IgD-negative memory B cell (primary cell): ENCODE data around the gene B3GAT1. TPM values are rescaled to one million over a fixed set of nuclear protein-coding genes. Genes with fewer than 3 reads are reported as not detected.

Experiments used
- H3K27ac Mint-ChIP-seq, 3 donors: one replicate each; pipeline ENCODE4 v1.8.0; 2020 to 2022; ENCODE audit warnings: mild to moderate bottlenecking in 3 of 3, mixed read lengths in 3 of 3, moderate library complexity in 1 of 3
- H3K27me3 Mint-ChIP-seq: one replicate; pipeline ENCODE4 v1.8.0; 2021; ENCODE audit warnings: mixed read lengths
- H3K36me3 Mint-ChIP-seq: one replicate; pipeline ENCODE4 v1.8.0; 2020; ENCODE audit warnings: mild to moderate bottlenecking, mixed read lengths
- H3K4me1 Mint-ChIP-seq, 3 donors: one replicate each; pipeline ENCODE4 v1.8.0; 2020 to 2022; ENCODE audit warnings: mixed read lengths in 3 of 3, mild to moderate bottlenecking in 1 of 3
- H3K4me3 Mint-ChIP-seq, 4 donors: one replicate each; pipeline ENCODE4 v1.8.0; 2020 to 2022; ENCODE audit warnings: mild to moderate bottlenecking in 4 of 4, mixed read lengths in 4 of 4, moderate library complexity in 3 of 4
- H3K9me3 Mint-ChIP-seq, 3 donors: one replicate each; pipeline ENCODE4 v1.8.0; 2020 to 2021; ENCODE audit warnings: mixed read lengths in 3 of 3, mild to moderate bottlenecking in 1 of 3
- polyA plus RNA-seq: library from polyadenylated mRNA; unstranded; fragments of 300-500 nt; fragmentation: Illumina TruSeq; gene quantifications from one replicate; pipeline ENCODE4 v1.2.3, GENCODE V29; 2021

Gene B3GAT1
- polyA plus RNA-seq, 1 donor from 2014 or later: not detected

- H3K36me3 Mint-ChIP-seq: no peaks in the 10 kb centered on the region
- no peak overlapping the region for H3K27ac Mint-ChIP-seq
- no peak overlapping the region for H3K4me3 Mint-ChIP-seq
- no peaks in the 10 kb centered on the region for H3K4me1 Mint-ChIP-seq
- no peaks in the 10 kb centered on the region for H3K9me3 Mint-ChIP-seq
- H3K27me3 Mint-ChIP-seq: peaks cover 4% of the 10 kb centered on the region
These were observed 42.2 kb downstream of the B3GAT1 start for GRCh38 chr11:134369656-134370525.

- Mint-ChIP-seq H3K27me3 (peaks cover 4% of the 10 kb centered on the region), H3K4me3 (no peak overlapping the region), H3K27ac (no peak overlapping the region), H3K9me3 (no peaks in the 10 kb centered on the region), H3K36me3 (no peaks in the 10 kb centered on the region), H3K4me1 (no peaks in the 10 kb centered on the region)
These were observed 44.3 kb downstream of the B3GAT1 start for GRCh38 chr11:134367781-134368180.

- Mint-ChIP-seq H3K4me1 (peaks cover 0 to 3% (median 0%) of the 10 kb centered on the region in 3 donors), H3K27ac (no peak overlapping the region), H3K9me3 (no peaks in the 10 kb centered on the region), H3K4me3 (no peak overlapping the region), H3K27me3 (peaks cover 4% of the 10 kb centered on the region), H3K36me3 (no peaks in the 10 kb centered on the region)
These were observed 45.8 kb downstream of the B3GAT1 start for GRCh38 chr11:134366254-134366653.

- H3K4me3 Mint-ChIP-seq: no peak overlapping the region
- H3K36me3 Mint-ChIP-seq: no peaks in the 10 kb centered on the region
- H3K9me3 Mint-ChIP-seq: no peaks in the 10 kb centered on the region
- H3K4me1 Mint-ChIP-seq: peaks cover 0 to 3% (median 1%) of the 10 kb centered on the region in 3 donors
- H3K27me3 Mint-ChIP-seq: peaks cover 7% of the 10 kb centered on the region
- H3K27ac Mint-ChIP-seq: no peak overlapping the region
These were observed 46.8 kb downstream of the B3GAT1 start for GRCh38 chr11:134365011-134365925.

- no peaks in the 10 kb centered on the region for H3K9me3 Mint-ChIP-seq
- peaks cover 0 to 6% (median 3%) of the 10 kb centered on the region in 3 donors for H3K4me1 Mint-ChIP-seq
- no peak overlapping the region for H3K4me3 Mint-ChIP-seq
- H3K27me3 Mint-ChIP-seq: peaks cover 11% of the 10 kb centered on the region
- H3K36me3 Mint-ChIP-seq: no peaks in the 10 kb centered on the region
- no peak overlapping the region for H3K27ac Mint-ChIP-seq
These were observed 47.8 kb downstream of the B3GAT1 start for GRCh38 chr11:134364261-134364660.

- Mint-ChIP-seq H3K4me3 (no peak overlapping the region), H3K36me3 (no peaks in the 10 kb centered on the region), H3K27ac (no peak overlapping the region), H3K9me3 (no peaks in the 10 kb centered on the region), H3K27me3 (peaks cover 8% of the 10 kb centered on the region), H3K4me1 (peaks cover 0 to 6% (median 3%) of the 10 kb centered on the region in 3 donors)
These were observed 48.5 kb downstream of the B3GAT1 start for GRCh38 chr11:134363592-134363991.

GRCh38 chr11:134363161-134363560, 48.9 kb downstream of the B3GAT1 start:
- Mint-ChIP-seq H3K9me3 (no peaks in the 10 kb centered on the region), H3K27ac (no peak overlapping the region), H3K27me3 (peaks cover 11% of the 10 kb centered on the region), H3K4me3 (no peak overlapping the region), H3K36me3 (no peaks in the 10 kb centered on the region), H3K4me1 (peaks cover 0 to 6% (median 3%) of the 10 kb centered on the region in 3 donors)

- peaks cover 0 to 6% (median 3%) of the 10 kb centered on the region in 3 donors for H3K4me1 Mint-ChIP-seq
- no peak overlapping the region for H3K27ac Mint-ChIP-seq
- peak overlapping the region in 1 of 4 donors; percentile 45 for H3K4me3 Mint-ChIP-seq
- peaks cover 15% of the 10 kb centered on the region for H3K27me3 Mint-ChIP-seq
- no peaks in the 10 kb centered on the region for H3K36me3 Mint-ChIP-seq
- no peaks in the 10 kb centered on the region for H3K9me3 Mint-ChIP-seq
These were observed 49.7 kb downstream of the B3GAT1 start for GRCh38 chr11:134362192-134362901.

GRCh38 chr11:134361661-134362060, 50.4 kb downstream of the B3GAT1 start:
- Mint-ChIP-seq H3K36me3 (no peaks in the 10 kb centered on the region), H3K4me1 (peaks cover 0 to 6% (median 3%) of the 10 kb centered on the region in 3 donors), H3K27ac (no peak overlapping the region), H3K9me3 (no peaks in the 10 kb centered on the region), H3K27me3 (peaks cover 18% of the 10 kb centered on the region), H3K4me3 (no peak overlapping the region)

- peaks cover 19% of the 10 kb centered on the region for H3K27me3 Mint-ChIP-seq
- no peak overlapping the region for H3K4me3 Mint-ChIP-seq
- no peak overlapping the region for H3K27ac Mint-ChIP-seq
- no peaks in the 10 kb centered on the region for H3K9me3 Mint-ChIP-seq
- H3K4me1 Mint-ChIP-seq: peaks cover 0 to 6% (median 3%) of the 10 kb centered on the region in 3 donors
- no peaks in the 10 kb centered on the region for H3K36me3 Mint-ChIP-seq
These were observed 51.8 kb downstream of the B3GAT1 start for GRCh38 chr11:134360050-134360835.

GRCh38 chr11:134359646-134360045, 52.4 kb downstream of the B3GAT1 start:
- peaks cover 3 to 6% (median 5%) of the 10 kb centered on the region in 3 donors for H3K4me1 Mint-ChIP-seq
- no peak overlapping the region for H3K27ac Mint-ChIP-seq
- H3K4me3 Mint-ChIP-seq: no peak overlapping the region
- H3K36me3 Mint-ChIP-seq: no peaks in the 10 kb centered on the region
- peaks cover 19% of the 10 kb centered on the region for H3K27me3 Mint-ChIP-seq
- no peaks in the 10 kb centered on the region for H3K9me3 Mint-ChIP-seq

- H3K4me1 Mint-ChIP-seq: peaks cover 3 to 6% (median 5%) of the 10 kb centered on the region in 3 donors
- no peak overlapping the region for H3K27ac Mint-ChIP-seq
- peaks cover 0 to under 1% (median 0%) of the 10 kb centered on the region in 3 donors for H3K9me3 Mint-ChIP-seq
- H3K27me3 Mint-ChIP-seq: peaks cover 19% of the 10 kb centered on the region
- no peak overlapping the region for H3K4me3 Mint-ChIP-seq
- no peaks in the 10 kb centered on the region for H3K36me3 Mint-ChIP-seq
These were observed 53.1 kb downstream of the B3GAT1 start for GRCh38 chr11:134358856-134359490.

GRCh38 chr11:134358165-134358855, 53.7 kb downstream of the B3GAT1 start:
- Mint-ChIP-seq H3K27me3 (peaks cover 22% of the 10 kb centered on the region), H3K4me1 (peaks cover 3 to 6% (median 5%) of the 10 kb centered on the region in 3 donors), H3K9me3 (peaks cover under 1 to 7% (median 2%) of the 10 kb centered on the region in 3 donors), H3K36me3 (no peaks in the 10 kb centered on the region), H3K4me3 (no peak overlapping the region), H3K27ac (no peak overlapping the region)
